ENCODE results near the gene PIEZO2. TPM values are rescaled to one million over a fixed set of nuclear protein-coding genes. Genes with fewer than 3 reads are reported as not detected.

PIEZO2 gene
- total RNA-seq, 1 experiment from 2014 or later: 5.5 TPM

DNA sequence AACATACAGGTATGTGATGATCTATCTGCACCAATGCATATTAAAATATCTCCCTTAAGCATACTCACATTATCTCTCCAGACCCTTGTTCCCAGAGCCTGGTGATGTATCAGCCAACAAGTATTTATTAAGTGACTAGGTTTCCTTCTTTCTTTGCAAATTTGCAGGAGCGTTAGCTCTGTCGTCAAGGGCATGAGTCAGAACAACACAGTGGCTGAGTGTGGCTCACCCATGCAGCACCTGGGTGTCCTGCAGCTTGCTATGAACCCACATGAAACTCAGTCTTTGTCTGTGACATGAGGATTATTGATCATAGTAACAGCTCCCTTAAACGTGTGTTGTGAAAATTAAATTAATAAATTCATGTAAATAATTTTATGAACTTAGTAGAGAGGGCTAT is 96.6 kb downstream of the PIEZO2 start:
- Histone ChIP-seq H3K36me3 (ENCODE audit: insufficient read depth, low read length, poor library complexity, severe bottlenecking) (no peaks in the 10 kb centered on the region), H3K9me3 (ENCODE audit: low read depth, low read length, poor library complexity, severe bottlenecking) (no peaks in the 10 kb centered on the region), H3K27me3 (replicated peaks; ENCODE audit: insufficient read depth, low read depth, low read length, poor library complexity) (no peaks in the 10 kb centered on the region), H3K4me3 (ENCODE audit: low read depth, low read length, poor library complexity, severe bottlenecking) (no peak overlapping the region), H3K4me1 (ENCODE audit: insufficient read depth, low read length, poor library complexity, severe bottlenecking) (peaks cover 16% of the 10 kb centered on the region), H3K27ac (ENCODE audit: low read depth, low read length, poor library complexity, severe bottlenecking) (no peak overlapping the region)
- DNase-seq (ENCODE audit: low spot score): no peak
- no TSS peak for BruUV-seq (replicated peaks)
- intact Hi-C loops (cut with micrococcal nuclease; ENCODE audit: unreplicated experiment): no loop called here
- POLR2A ChIA-PET (ENCODE audit: low non-redundant PET): no interaction called here
- CTCF ChIA-PET: interaction anchor here (0.5 kb wide), 1 partner anchor 95 kb away, joined by 3 read pairs; no protein-coding TSS in a partner anchor
- no peak for TF ChIP-seq EZH2 (IDR thresholded peaks at IDR 0.05; ENCODE audit: borderline replicate concordance, low read depth, low read length, poor library complexity, severe bottlenecking)
- TF ChIP-seq, protein P1, sequence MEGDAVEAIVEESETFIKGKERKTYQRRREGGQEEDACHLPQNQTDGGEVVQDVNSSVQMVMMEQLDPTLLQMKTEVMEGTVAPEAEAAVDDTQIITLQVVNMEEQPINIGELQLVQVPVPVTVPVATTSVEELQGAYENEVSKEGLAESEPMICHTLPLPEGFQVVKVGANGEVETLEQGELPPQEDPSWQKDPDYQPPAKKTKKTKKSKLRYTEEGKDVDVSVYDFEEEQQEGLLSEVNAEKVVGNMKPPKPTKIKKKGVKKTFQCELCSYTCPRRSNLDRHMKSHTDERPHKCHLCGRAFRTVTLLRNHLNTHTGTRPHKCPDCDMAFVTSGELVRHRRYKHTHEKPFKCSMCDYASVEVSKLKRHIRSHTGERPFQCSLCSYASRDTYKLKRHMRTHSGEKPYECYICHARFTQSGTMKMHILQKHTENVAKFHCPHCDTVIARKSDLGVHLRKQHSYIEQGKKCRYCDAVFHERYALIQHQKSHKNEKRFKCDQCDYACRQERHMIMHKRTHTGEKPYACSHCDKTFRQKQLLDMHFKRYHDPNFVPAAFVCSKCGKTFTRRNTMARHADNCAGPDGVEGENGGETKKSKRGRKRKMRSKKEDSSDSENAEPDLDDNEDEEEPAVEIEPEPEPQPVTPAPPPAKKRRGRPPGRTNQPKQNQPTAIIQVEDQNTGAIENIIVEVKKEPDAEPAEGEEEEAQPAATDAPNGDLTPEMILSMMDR (conservative IDR thresholded peaks at IDR 0.05; ENCODE audit: low read depth, low read length): no peak

DNA sequence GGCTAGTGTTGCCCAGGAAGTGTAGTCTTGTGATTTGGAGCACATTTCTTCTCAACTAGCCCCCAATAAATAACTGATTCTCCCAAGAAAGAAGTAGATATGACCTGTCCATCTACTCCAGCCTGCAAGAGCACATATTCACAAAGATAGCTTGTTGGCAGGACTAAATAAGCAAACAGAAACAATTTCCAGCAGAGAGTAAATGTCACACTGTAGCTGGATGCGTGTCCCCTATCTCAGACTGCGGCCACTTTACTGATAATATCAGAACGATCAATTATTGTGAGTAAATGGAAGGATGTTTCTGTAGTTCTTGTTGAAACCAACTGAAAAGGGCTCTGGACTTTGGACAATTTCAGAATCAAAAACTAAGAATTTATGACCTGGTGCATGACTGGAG is 97.9 kb downstream of the PIEZO2 start:
- POLR2A ChIA-PET (ENCODE audit: low non-redundant PET): no interaction called here
- Histone ChIP-seq H3K27me3 (replicated peaks; ENCODE audit: insufficient read depth, low read depth, low read length, poor library complexity) (no peaks in the 10 kb centered on the region), H3K4me3 (ENCODE audit: low read depth, low read length, poor library complexity, severe bottlenecking) (no peak overlapping the region), H3K36me3 (ENCODE audit: insufficient read depth, low read length, poor library complexity, severe bottlenecking) (no peaks in the 10 kb centered on the region), H3K4me1 (ENCODE audit: insufficient read depth, low read length, poor library complexity, severe bottlenecking) (peaks cover 3% of the 10 kb centered on the region), H3K9me3 (ENCODE audit: low read depth, low read length, poor library complexity, severe bottlenecking) (no peaks in the 10 kb centered on the region), H3K27ac (ENCODE audit: low read depth, low read length, poor library complexity, severe bottlenecking) (no peak overlapping the region)
- intact Hi-C loops (cut with micrococcal nuclease; ENCODE audit: unreplicated experiment): no loop called here
- DNase-seq (ENCODE audit: low spot score): no peak
- no TSS peak for BruUV-seq (replicated peaks)
- TF ChIP-seq, protein P1 (conservative IDR thresholded peaks at IDR 0.05; ENCODE audit: low read depth, low read length): no peak
- no peak for TF ChIP-seq EZH2 (IDR thresholded peaks at IDR 0.05; ENCODE audit: borderline replicate concordance, low read depth, low read length, poor library complexity, severe bottlenecking)
- CTCF ChIA-PET: no interaction called here

DNA sequence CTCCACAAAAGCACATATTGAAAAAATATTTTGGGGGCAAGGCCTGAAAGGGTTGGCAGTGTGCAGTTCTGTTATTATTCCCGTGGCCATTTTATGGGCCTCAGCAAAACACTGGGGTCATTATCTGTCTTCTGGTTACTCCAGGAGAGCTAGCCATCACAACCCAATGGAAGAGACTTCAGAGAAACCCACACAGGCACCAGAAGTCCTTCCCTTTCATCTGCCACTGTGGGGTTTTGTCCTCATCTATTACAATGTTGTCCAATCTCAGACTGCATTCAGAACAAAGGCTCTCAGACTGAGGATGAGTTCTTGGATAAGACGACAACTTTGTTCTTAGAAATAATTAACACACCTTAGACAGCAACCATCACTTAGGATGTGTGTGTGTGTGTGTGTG is 98.4 kb downstream of the PIEZO2 start:
- no TSS peak for BruUV-seq (replicated peaks)
- DNase-seq (ENCODE audit: low spot score): no peak
- ChIA-PET POLR2A (ENCODE audit: low non-redundant PET) (no interaction called here), CTCF (no interaction called here)
- Histone ChIP-seq H3K36me3 (ENCODE audit: insufficient read depth, low read length, poor library complexity, severe bottlenecking) (no peaks in the 10 kb centered on the region), H3K4me1 (ENCODE audit: insufficient read depth, low read length, poor library complexity, severe bottlenecking) (no peaks in the 10 kb centered on the region), H3K27me3 (replicated peaks; ENCODE audit: insufficient read depth, low read depth, low read length, poor library complexity) (no peaks in the 10 kb centered on the region), H3K9me3 (ENCODE audit: low read depth, low read length, poor library complexity, severe bottlenecking) (no peaks in the 10 kb centered on the region), H3K4me3 (ENCODE audit: low read depth, low read length, poor library complexity, severe bottlenecking) (no peak overlapping the region), H3K27ac (ENCODE audit: low read depth, low read length, poor library complexity, severe bottlenecking) (no peak overlapping the region)
- intact Hi-C loops (cut with micrococcal nuclease; ENCODE audit: unreplicated experiment): no loop called here
- TF ChIP-seq, protein P1 (conservative IDR thresholded peaks at IDR 0.05; ENCODE audit: low read depth, low read length): no peak
- no peak for TF ChIP-seq EZH2 (IDR thresholded peaks at IDR 0.05; ENCODE audit: borderline replicate concordance, low read depth, low read length, poor library complexity, severe bottlenecking)
